ENCODE data around the gene LOXL3. TPM values are rescaled to one million over a fixed set of nuclear protein-coding genes. Genes with fewer than 3 reads are reported as not detected.

Gene LOXL3
- total RNA-seq, 2 experiments from 2014 or later, result 0.42 to 0.62 TPM

DNA sequence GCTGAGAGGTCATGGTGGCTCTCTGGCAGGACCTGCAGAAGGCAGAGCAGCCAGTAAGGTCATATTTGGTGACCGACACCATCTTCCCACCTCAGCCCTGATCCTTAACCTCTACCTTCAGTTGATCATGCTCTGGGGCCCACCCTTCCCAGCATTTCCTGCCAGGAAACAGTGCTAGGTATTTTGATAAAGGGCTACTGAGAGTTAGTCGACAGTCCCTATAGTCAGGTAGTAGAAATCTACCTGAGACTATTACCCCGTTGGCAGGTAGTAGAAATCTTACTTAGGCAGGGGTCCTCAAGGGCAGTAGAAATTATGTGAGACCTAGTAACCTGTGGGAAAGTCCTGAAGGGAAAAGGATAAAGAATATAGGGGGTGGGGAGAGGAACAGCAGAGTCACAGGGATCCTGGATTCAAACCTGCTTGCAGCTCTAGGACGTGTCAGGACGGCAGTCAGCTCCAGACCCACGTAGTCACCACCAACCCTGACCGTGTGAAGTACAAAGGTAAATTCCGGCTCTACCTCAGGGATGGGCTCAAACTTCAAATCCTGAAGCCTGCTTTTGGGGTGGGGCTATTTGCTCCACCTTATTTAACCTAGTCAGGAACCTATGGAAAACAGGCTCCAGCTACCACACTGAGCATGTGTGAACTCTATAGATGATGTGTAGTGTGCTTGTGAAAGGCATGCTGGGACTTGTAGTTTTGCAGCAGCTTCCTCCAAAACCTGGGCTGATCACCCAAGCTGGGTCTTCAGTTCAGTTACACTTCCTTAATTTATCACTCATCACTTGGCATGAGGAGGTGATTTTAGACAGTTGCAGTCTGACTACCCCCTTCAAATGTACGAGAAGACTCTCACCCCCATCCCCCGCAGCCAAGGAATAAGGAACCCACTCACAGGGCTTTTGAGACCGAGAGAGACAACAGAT, 27.8 kb downstream of the LOXL3 start, which contains the start of gene DQX1:
Gene DQX1, minus strand, starts transcription at position 515 of the 932 bp plus-strand sequence. Its CDS starts 502 bp downstream, at position 13.
- peaks cover 31% of the 10 kb centered on the region for H3K4me1 Mint-ChIP-seq
- H3K27ac Mint-ChIP-seq, result peak within 1 kb of the TSS; percentile 12
- POLR2A ChIA-PET, result no interaction called here
- ATAC-seq (ENCODE audit: low read depth), result no peak
- DNase-seq, result no peak
- H3K9me3 Mint-ChIP-seq, result peaks cover 2% of the 10 kb centered on the region
- H3K4me3 Mint-ChIP-seq, result no peak within 1 kb of the TSS
- peaks cover 31% of the 10 kb centered on the region for H3K36me3 Mint-ChIP-seq
- peaks cover 3% of the 10 kb centered on the region for H3K27me3 Mint-ChIP-seq

DNA sequence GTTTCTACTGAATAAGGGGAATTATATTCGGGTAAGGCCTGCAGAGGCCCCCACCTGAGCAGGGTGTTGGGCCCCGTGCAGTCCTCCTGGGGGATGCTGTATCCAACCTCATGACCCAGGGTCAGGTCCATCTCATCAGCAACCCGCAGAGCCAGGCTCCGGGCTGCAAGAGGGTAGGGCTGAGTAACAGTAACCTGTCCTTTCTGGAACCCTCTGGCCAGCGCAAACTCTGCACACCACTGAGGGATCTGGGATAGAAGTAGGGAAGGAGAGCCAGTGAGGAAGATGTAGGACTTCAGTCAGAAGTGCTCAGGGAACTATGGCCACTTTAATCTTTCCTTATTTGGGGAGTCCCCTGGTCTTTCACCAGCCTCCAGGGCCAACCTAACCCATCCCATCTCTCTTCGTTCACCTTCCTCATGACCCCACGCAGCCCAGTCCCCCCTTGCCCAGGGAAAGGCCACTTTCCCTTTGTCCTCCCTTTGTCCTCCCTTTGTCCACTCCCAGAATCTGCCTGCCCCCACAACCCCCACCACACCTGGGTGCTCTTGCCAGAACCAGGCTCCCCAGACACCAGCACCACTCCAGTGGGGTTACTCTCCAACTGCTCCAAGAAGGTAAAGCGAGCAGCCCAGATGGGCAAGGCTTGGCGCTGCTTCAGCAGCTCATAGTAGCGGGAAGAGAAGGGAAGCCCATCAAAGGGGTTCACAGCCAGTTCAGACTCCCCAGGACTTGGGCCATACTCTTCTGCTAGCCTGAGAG, 28.6 kb downstream of the LOXL3 start:
- peaks cover 10% of the 10 kb centered on the region for H3K27me3 Mint-ChIP-seq
- POLR2A ChIA-PET, result no interaction called here
- H3K9me3 Mint-ChIP-seq, result peaks cover 2% of the 10 kb centered on the region
- no peak overlapping the region for H3K4me3 Mint-ChIP-seq
- H3K36me3 Mint-ChIP-seq, result peaks cover 29% of the 10 kb centered on the region
- no peak for DNase-seq
- no peak for ATAC-seq (ENCODE audit: low read depth)
- H3K27ac Mint-ChIP-seq, result no peak overlapping the region
- H3K4me1 Mint-ChIP-seq, result peaks cover 26% of the 10 kb centered on the region

DNA sequence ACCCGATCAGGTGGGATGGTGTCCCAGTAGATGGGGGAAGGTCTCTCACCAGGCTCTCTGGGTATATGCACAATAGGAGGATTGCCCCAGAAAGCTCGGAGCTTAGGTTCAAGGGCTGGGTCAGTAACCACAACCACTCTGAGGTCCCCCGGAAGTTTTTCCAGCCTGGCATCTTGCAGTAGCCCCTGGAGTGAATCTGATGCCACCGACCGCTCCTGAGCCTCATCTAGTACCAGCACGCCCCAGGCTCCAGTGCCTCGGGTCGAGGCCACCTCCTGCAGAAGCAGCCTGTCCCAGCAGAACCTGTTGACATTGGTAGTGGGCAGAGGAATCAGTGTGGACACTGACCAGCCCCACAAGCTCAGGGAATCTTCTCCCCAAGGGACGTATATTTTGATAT, 29.7 kb downstream of the LOXL3 start:
- Mint-ChIP-seq H3K36me3 (peaks cover 26% of the 10 kb centered on the region), H3K9me3 (peaks cover 2% of the 10 kb centered on the region), H3K27me3 (peaks cover 20% of the 10 kb centered on the region), H3K4me3 (no peak overlapping the region), H3K27ac (no peak overlapping the region), H3K4me1 (peaks cover 26% of the 10 kb centered on the region)
- POLR2A ChIA-PET, result no interaction called here
- DNase-seq, result no peak
- ATAC-seq (ENCODE audit: low read depth), result no peak

DNA sequence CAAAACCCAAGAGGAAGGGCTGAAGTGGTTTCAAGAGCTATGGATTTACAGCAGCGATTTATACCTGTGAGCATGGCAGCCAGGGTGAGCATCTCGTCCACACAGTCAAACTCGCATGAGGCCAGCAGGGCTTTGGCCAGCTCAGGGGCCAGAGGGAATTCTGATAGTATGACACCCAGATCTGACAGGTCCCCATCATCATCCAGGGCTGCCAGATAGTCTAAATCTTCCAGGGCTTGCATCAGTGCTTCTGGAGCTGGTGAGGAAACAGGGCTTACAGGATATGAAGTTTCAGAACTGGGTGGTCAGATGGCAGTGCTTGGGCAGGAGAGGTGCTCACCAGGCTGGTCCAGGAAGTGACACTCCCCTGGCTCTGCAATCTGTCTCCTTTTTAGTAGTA, 31.2 kb downstream of the LOXL3 start:
- DNase-seq, result no peak
- H3K27me3 Mint-ChIP-seq, result peaks cover 33% of the 10 kb centered on the region

DNA sequence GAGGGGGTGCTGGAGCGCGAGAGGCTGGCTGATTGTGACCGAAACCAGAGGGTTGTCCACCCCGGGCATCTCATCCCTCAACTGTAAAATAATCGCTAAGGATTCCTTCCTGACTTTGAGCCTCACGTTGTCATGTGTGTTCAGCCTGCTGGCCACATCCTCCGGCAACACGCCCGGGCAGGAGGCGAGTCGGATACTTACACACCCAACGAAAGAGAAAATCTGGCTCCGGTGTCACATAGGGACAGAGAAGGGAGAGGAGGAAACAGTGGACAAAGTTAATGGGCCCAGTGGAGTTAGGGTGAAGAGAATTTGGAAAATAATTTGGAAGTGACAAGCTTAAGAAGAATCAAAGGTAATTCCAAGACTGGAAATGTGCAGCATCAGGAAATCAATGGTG, 37.1 kb downstream of the LOXL3 start:
- ATAC-seq (ENCODE audit: low read depth) (no peak), DNase-seq (no peak)
- Mint-ChIP-seq H3K27me3 (peaks cover 78% of the 10 kb centered on the region), H3K4me1 (peaks cover 16% of the 10 kb centered on the region), H3K36me3 (peaks cover 5% of the 10 kb centered on the region), H3K9me3 (peaks cover 1% of the 10 kb centered on the region), H3K4me3 (peak overlapping the region; percentile 81), H3K27ac (no peak overlapping the region)
- POLR2A ChIA-PET, result interaction anchor here (1.1 to 1.4 kb wide), 3 partner anchors 13 to 17 kb away, joined by 3 to 5 read pairs (median 4); partner anchors contain the start of genes AUP1 and HTRA2

More for the DNA sequence above, 31.2 kb downstream of the LOXL3 start:
- peaks cover 16% of the 10 kb centered on the region for H3K36me3 Mint-ChIP-seq
- H3K27ac Mint-ChIP-seq, result no peak overlapping the region
- POLR2A ChIA-PET, result interaction anchor here (1.0 kb wide), 1 partner anchor 13 kb away, joined by 4 read pairs; no protein-coding TSS in a partner anchor
- ATAC-seq (ENCODE audit: low read depth), result no peak
- H3K4me1 Mint-ChIP-seq, result peaks cover 14% of the 10 kb centered on the region
- H3K4me3 Mint-ChIP-seq, result no peak overlapping the region
- H3K9me3 Mint-ChIP-seq, result peaks cover 2% of the 10 kb centered on the region

DNA sequence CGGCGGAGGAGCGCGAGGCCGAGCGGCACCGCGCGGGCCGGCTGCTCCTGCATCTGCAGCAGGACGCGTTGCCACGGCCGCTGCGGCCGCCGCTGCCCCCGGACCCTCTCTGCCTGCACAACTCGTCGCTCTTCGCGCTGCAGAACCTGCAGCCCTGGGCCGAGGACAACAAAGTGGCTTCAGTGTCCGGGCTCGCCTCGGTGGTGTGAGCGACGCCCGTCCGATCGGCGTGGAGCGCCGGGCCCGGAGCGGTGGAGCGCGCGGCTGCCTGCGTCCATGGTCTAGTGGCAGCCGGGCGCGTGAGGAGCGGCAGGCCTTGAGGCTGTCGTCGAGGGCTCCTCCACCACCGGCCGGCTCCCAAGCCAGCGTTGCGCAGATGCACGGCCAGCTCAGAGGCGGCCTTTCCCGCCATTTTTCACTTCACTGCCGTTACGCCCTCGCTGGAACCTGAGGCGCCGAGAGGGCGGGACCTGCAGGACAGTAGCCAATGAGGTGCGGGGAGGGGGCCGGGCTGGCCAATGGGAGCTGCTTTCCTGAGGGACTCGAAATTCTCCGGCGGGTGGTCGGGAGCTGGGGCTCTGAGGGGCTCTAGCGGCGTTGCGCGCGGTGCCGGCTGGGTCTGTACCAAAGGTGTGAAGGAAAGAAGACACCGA, 37.6 kb downstream of the LOXL3 start:
- H3K27ac Mint-ChIP-seq, result no peak overlapping the region
- POLR2A ChIA-PET, result interaction anchor here (0.9 to 1.4 kb wide), 4 partner anchors 13 to 51 kb away, joined by 3 to 5 read pairs (median 4); partner anchors contain the start of genes AUP1 and HTRA2
- peak overlapping the region; percentile 81 for H3K4me3 Mint-ChIP-seq
- peaks cover 16% of the 10 kb centered on the region for H3K4me1 Mint-ChIP-seq
- peaks cover 5% of the 10 kb centered on the region for H3K36me3 Mint-ChIP-seq
- peaks cover 81% of the 10 kb centered on the region for H3K27me3 Mint-ChIP-seq
- H3K9me3 Mint-ChIP-seq, result peaks cover 1% of the 10 kb centered on the region
- ATAC-seq (ENCODE audit: low read depth), result peak; percentile 77
- DNase-seq, result peak; percentile 82

DNA sequence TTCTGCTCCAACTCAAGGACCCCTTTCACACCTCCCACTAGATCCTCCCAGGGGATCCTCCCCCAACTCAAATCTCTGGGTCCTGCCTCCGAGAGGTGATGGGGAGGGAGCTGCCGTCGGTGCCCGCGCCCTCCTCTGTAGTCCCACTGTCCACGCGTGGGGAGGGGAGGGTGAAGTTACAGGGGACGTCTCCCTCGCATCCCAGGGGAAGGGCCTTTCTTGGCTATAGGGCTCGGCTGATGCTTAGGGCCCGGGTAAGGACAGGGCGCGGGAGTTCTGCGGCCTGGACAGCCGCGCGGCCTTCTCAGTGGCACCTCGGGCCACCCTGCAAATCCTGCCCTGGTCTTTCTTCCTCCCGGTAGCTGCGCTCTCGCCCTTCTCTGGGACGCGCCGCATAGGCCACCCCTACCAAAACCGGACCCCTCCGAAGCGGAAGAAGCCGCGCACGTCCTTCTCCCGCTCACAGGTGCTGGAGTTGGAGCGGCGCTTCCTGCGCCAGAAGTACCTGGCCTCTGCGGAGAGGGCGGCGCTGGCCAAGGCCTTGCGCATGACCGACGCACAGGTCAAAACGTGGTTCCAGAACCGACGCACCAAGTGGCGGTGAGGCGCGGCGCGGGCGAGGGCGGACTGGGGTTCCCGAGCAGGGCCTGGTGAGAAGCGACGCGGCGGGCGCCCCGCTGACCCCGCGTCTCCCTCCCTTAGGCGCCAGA, 38.3 kb downstream of the LOXL3 start:
- Mint-ChIP-seq H3K9me3 (peaks cover 1% of the 10 kb centered on the region), H3K36me3 (peaks cover 5% of the 10 kb centered on the region), H3K27me3 (peaks cover 79% of the 10 kb centered on the region), H3K27ac (peak overlapping the region; percentile 62), H3K4me1 (peaks cover 18% of the 10 kb centered on the region), H3K4me3 (peak overlapping the region; percentile 78)
- ATAC-seq (ENCODE audit: low read depth) (peak; percentile 1), DNase-seq (peak; percentile 49)
- POLR2A ChIA-PET, result interaction anchor here (0.9 to 2.6 kb wide), 7 partner anchors 11 to 52 kb away, joined by 3 to 10 read pairs (median 3); partner anchors contain the start of genes AUP1, HTRA2 and LBX2

DNA sequence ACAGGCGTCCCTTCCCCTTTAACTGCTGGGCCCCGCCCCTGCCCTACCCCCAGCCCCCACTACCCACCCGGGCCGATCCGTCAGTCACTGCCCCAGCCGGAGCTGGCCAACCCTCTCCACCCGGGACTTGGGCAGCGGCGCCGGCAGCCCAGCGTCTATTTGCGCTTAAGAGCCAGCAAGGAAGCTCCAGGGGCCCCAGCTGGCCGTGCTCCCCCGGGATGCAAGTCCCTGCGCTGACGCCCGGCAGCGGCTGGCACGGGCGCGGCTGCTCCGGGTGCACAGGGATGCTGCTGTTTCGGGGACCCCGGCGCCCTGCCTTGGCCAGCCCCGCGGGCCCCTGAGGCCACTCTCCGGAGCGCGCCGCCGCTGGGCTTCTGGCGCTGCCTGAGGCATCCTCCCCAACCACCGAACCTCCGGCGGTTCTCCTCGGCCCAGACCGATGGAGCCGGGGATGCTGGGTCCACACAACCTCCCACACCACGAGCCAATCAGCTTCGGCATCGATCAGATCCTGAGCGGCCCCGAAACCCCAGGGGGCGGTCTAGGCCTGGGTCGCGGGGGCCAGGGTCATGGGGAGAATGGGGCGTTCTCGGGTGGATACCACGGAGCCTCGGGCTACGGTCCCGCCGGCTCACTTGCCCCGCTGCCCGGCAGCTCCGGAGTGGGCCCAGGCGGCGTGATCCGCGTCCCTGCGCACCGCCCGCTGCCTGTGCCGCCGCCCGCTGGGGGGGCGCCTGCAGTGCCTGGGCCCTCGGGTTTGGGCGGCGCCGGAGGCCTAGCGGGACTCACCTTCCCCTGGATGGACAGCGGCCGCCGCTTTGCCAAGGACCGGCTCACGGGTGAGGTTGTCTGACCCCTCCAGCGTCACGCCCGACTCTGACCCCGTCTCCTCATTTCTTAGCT, 39.1 kb downstream of the LOXL3 start, which contains the start of gene TLX2:
Gene TLX2, plus strand, starts transcription at position 83 of the 903 bp plus-strand sequence. Its CDS starts 357 bp downstream, at position 440.
- H3K9me3 Mint-ChIP-seq, result peaks cover 1% of the 10 kb centered on the region
- peaks cover 5% of the 10 kb centered on the region for H3K36me3 Mint-ChIP-seq
- POLR2A ChIA-PET, result interaction anchor here (1.2 to 2.6 kb wide), 3 partner anchors 11 to 15 kb away, joined by 3 to 10 read pairs (median 3); partner anchors contain the start of genes AUP1, HTRA2 and LBX2
- peaks cover 20% of the 10 kb centered on the region for H3K4me1 Mint-ChIP-seq
- peak within 1 kb of the TSS; percentile 62 for H3K27ac Mint-ChIP-seq
- peak; percentile 54 for DNase-seq
- peaks cover 75% of the 10 kb centered on the region for H3K27me3 Mint-ChIP-seq
- peak within 1 kb of the TSS; percentile 78 for H3K4me3 Mint-ChIP-seq
- peak; percentile 16 for ATAC-seq (ENCODE audit: low read depth)

DNA sequence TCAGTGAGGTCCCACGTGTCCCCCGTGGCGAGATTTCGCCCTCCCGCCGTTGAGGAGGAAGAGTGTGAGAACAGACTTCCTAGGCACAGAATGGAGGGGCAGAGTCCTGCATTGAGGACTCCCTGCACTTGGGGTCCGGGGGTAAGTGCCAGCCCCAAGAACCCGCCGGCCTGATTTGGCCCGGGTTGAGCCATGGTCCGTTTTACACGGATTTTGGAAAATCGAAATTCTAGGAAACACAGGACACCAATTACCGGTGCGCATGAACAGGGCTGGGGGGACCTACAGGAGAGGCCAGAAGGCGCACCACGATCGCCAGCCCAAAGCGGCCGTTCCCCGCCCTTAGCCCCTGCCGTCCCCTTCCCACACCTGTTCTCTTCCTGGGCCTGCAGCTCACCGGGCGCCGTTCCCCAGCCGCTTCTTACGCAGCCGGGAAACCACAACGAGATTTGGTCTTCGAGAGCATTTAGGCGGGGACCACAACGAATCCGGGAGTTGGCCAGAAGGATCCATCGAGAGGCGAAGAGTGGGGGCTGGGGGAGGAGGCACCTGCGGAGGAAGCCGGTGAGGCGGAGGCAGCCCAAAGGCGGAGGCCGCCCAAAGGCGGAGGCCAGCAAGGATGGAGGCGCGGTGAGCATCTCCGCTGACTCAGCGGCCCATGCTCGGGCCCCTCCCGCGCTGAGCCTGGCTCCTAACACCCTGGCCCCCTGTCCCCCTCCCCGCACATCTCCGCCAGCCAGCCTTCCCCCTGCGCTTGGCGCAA, 40.0 kb downstream of the LOXL3 start:
- H3K27ac Mint-ChIP-seq, result no peak overlapping the region
- POLR2A ChIA-PET, result interaction anchor here (0.7 to 2.6 kb wide), 3 partner anchors 10 to 89 kb away, joined by 3 to 10 read pairs (median 3); partner anchors contain the start of genes AUP1 and HTRA2
- peaks cover 20% of the 10 kb centered on the region for H3K4me1 Mint-ChIP-seq
- H3K27me3 Mint-ChIP-seq, result peaks cover 69% of the 10 kb centered on the region
- DNase-seq (peak; percentile 55), ATAC-seq (ENCODE audit: low read depth) (no peak)
- peak overlapping the region; percentile 39 for H3K4me3 Mint-ChIP-seq
- H3K36me3 Mint-ChIP-seq, result peaks cover 5% of the 10 kb centered on the region
- peaks cover 1% of the 10 kb centered on the region for H3K9me3 Mint-ChIP-seq

DNA sequence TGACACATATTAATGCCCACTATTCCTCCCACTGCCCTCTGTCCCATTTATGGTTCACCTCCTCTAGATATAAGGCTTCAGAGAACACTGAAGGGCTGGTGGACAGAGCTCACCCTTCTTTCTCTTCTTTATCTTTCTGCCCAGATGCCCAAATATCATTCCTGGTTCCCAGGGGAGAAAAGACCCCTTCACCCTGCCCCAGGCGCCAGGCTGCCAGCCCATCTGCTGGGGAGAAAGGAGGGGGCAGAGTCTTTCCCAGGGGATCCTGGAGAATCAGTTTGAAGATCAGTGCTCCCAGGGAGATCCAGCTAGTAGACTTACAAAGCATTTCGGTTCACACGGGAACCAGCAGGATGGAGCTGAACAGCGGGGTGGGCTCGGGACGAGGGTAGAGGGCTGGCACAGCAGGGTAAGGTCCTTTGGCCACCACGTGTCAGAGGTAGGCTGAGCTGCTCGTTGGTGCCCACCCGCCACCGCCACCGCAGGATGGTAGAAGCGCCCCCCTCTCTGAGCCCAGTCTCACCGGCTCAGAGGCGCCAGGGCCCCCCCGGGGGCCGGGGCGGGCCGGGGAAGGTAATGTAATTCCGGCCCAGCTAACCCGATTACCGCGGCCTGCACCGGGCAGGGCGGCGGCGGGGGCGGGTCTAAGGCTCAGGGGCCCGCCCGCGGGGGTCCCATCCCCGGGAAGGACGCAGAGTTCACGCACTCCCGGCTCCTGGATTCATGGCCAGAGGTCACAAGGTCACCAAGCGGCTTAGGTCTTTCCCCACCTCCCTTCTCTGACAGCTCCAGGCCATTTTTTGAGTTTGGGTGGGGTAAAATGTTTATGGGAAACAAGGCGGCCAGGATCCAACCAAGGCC, 40.8 kb downstream of the LOXL3 start:
- ATAC-seq (ENCODE audit: low read depth) (no peak), DNase-seq (no peak)
- Mint-ChIP-seq H3K9me3 (peaks cover 1% of the 10 kb centered on the region), H3K27me3 (peaks cover 67% of the 10 kb centered on the region), H3K4me3 (peak overlapping the region; percentile 39), H3K36me3 (peaks cover 5% of the 10 kb centered on the region), H3K27ac (no peak overlapping the region), H3K4me1 (peaks cover 27% of the 10 kb centered on the region)
- POLR2A ChIA-PET, result interaction anchor here (0.7 to 2.6 kb wide), 5 partner anchors 12 to 88 kb away, joined by 3 to 10 read pairs (median 3); partner anchors contain the start of genes AUP1 and HTRA2
